GM12873 (cell line): Measurements from ENCODE around the gene CRNN.
A peak's percentile ranks its signal among the peaks of the same experiment; 100 is the strongest.

Source experiments
- TF ChIP-seq, protein P1 (sequence below): IDR thresholded peaks from 2 replicates; pipeline ENCODE4 v1.5.1; 2012; ENCODE audit warnings: low read depth, mild to moderate bottlenecking, moderate library complexity, low read length, control low read depth; ENCODE audit not compliant: insufficient read depth; ENCODE audit errors: missing control alignments

The CRNN gene

DNA sequence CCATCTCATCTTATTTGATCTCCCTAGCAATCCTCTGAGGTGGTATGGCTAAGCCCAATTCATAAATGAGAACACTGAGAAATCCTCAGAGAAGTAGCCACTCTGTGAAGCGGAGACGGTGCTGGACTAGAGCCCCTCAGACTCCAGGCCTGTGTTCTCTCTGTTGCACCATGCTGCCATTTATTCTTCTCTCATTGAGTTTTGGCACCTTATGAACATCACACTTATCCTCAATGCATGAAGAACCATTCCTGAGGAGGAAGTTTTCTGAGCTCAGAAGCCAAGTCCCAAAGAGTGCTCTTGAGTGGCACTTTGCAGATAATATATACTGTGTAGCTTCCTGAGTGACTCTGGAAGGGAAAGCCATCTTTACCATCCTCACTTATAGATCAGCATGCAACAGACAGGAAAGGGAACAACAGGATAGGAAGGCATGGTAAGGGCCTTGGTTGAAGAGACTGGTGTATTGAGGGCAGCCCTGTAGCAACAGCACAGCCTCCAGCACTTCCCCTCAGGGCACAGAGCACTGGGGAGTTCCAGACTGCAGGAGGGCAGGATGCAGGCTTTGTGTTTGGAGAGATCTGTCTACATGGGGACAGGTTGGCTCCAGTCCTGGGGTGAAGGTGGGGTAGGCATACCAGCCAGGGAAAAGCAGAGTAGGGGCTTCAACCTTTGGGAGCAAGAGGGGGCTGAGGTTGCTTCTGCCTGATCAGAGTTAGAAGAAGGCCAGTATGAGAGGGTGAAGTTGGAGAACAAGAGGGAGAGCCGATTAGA lies 1.6 kb upstream of the CRNN start:
- TF ChIP-seq, protein P1, sequence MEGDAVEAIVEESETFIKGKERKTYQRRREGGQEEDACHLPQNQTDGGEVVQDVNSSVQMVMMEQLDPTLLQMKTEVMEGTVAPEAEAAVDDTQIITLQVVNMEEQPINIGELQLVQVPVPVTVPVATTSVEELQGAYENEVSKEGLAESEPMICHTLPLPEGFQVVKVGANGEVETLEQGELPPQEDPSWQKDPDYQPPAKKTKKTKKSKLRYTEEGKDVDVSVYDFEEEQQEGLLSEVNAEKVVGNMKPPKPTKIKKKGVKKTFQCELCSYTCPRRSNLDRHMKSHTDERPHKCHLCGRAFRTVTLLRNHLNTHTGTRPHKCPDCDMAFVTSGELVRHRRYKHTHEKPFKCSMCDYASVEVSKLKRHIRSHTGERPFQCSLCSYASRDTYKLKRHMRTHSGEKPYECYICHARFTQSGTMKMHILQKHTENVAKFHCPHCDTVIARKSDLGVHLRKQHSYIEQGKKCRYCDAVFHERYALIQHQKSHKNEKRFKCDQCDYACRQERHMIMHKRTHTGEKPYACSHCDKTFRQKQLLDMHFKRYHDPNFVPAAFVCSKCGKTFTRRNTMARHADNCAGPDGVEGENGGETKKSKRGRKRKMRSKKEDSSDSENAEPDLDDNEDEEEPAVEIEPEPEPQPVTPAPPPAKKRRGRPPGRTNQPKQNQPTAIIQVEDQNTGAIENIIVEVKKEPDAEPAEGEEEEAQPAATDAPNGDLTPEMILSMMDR: no peak

- TF ChIP-seq, protein P1: no peak
Measured at GRCh38 chr1:152412756-152413155, 1.3 kb downstream of the CRNN start.

DNA sequence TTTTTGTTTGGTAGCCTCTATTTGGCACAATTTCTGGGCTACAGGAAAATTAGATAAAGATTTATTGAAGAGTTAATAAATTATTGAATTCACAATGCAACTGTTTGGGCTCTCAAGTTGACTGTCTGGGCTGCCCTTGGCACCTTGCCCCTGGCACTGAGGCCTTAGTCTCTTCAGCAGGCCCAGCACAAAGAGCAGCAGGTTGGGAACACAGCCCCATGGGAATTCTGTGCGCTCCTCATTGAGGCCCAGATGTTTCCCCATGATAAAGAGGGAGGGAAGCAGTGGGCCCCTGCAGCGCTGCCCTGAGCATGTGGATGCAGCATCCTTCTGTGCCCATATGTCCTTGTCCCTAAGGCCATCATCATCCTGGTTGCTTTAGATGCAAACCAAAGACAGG lies 2.9 kb downstream of the CRNN start:
- TF ChIP-seq, protein P1: no peak

- TF ChIP-seq, protein P1: no peak
Measured at GRCh38 chr1:152410599-152410998, 3.5 kb downstream of the CRNN start.

DNA sequence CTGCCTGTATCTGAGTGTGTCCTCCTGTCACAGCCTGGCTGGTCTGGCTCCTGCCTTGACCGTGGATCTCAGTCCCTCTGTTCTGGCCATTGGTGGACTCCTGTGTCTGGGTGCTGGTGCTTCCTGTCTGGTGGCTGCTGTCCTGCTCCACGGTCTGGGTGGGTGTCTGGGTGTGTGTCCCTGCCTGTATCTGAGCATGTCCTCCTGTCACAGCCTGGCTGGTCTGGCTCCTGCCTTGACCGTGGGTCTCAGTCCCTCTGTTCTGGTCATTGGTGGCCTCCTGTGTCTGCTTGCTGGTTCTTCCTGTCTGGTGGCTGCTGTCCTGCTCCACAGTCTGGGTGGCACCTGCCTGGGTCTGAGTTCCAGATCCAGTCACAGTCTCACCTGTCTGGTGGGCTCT lies 4.0 kb downstream of the CRNN start:
- TF ChIP-seq, protein P1: no peak

GRCh38 chr1:152408664-152409063 lies 5.4 kb downstream of the CRNN start:
- TF ChIP-seq, protein P1: no peak

- TF ChIP-seq, protein P1: peak; percentile 62
Measured at GRCh38 chr1:152398812-152399698, 15.0 kb downstream of the CRNN start.
